K562 (cell line): ENCODE data around the gene SAFB. TPM values are rescaled to one million over a fixed set of nuclear protein-coding genes. Genes with fewer than 3 reads are reported as not detected.

Source experiments
- CC2D1A ChIP-seq: fragments of 450-650 bp; IDR thresholded peaks from 2 replicates; pipeline ENCODE4 v1.6.1; 2017; ENCODE audit warnings: mild to moderate bottlenecking
- E2F5 ChIP-seq: sonication (generic); formaldehyde crosslinking; IDR thresholded peaks from 2 replicates; pipeline ENCODE4 v1.8.0; 2022; ENCODE audit warnings: mild to moderate bottlenecking, missing genetic modification reagents
- FOXA3 ChIP-seq, 2 experiments: fragments of 450-650 bp in 1 of 2; sonication (generic) in 1 of 2; formaldehyde crosslinking; IDR thresholded peaks in 1 of 2; conservative IDR thresholded peaks in 1 of 2; 2 replicates each; pipeline versions ENCODE4 v1.4.0 to v1.8.0; 2020 to 2022; ENCODE audit warnings: mild to moderate bottlenecking in 2 of 2, missing genetic modification reagents in 1 of 2
- FUS ChIP-seq: fragments of 200-400 bp; formaldehyde crosslinking; optimal IDR thresholded peaks from 2 replicates; pipeline ENCODE3; 2017; ENCODE audit warnings: low read depth, low read length
- ILK ChIP-seq: fragments of 450-650 bp; IDR thresholded peaks from 2 replicates; pipeline ENCODE4 v1.6.1; 2016; ENCODE audit warnings: missing genetic modification characterization, low read depth, mild to moderate bottlenecking, missing compliant biosample characterization, moderate library complexity, borderline replicate concordance
- KLF1 ChIP-seq: fragments of 450-650 bp; IDR thresholded peaks from 2 replicates; pipeline ENCODE4 v1.6.1; 2016; ENCODE audit warnings: missing genetic modification characterization, missing compliant biosample characterization
- KLF6 ChIP-seq: fragments of 250-450 bp; sonication (Bioruptor Pico); IDR thresholded peaks from 2 replicates; pipeline ENCODE4 v1.4.0; 2020; ENCODE audit warnings: mild to moderate bottlenecking, moderate library complexity, borderline replicate concordance
- LARP7 ChIP-seq: fragments of 450-650 bp; IDR thresholded peaks from 2 replicates; pipeline ENCODE4 v1.6.1; 2016
- MYBL2 ChIP-seq, 2 experiments: fragments of 450-650 bp in 1 of 2; sonication (generic) in 1 of 2; formaldehyde crosslinking in 1 of 2; IDR thresholded peaks; 2 replicates each; pipeline versions ENCODE4 v1.6.1 to v1.8.1; 2017 to 2022; ENCODE audit warnings: borderline replicate concordance in 1 of 2, inconsistent platforms in 1 of 2, low read depth in 1 of 2, mild to moderate bottlenecking in 1 of 2, missing genetic modification reagents in 1 of 2, moderate library complexity in 1 of 2
- NFXL1 ChIP-seq: fragments of 450-650 bp; formaldehyde crosslinking; IDR thresholded peaks from 2 replicates; pipeline ENCODE4 v1.4.0; 2021; ENCODE audit warnings: mild to moderate bottlenecking
- NRF1 ChIP-seq, 2 experiments: fragments of 450-650 bp; IDR thresholded peaks in 1 of 2; conservative IDR thresholded peaks in 1 of 2; 2 replicates each; pipeline ENCODE4 v1.6.1; 2014; ENCODE audit warnings: mild to moderate bottlenecking in 2 of 2
- PHF20 ChIP-seq: fragments of 450-650 bp; IDR thresholded peaks from 2 replicates; pipeline ENCODE4 v1.6.1; 2018; ENCODE audit not compliant: partially characterized antibody
- POLR2H ChIP-seq: IDR thresholded peaks from 2 replicates; pipeline ENCODE4 v1.6.1; 2016; ENCODE audit warnings: missing genetic modification characterization, low read depth, mild to moderate bottlenecking, control low read depth, missing compliant biosample characterization, moderate library complexity
- POU5F1 ChIP-seq: fragments of 150-350 bp; IDR thresholded peaks from 2 replicates; pipeline ENCODE4 v1.6.1; 2014; ENCODE audit warnings: borderline replicate concordance, low read length, low read depth, mild to moderate bottlenecking; ENCODE audit not compliant: partially characterized antibody
- TRIM24 ChIP-seq, 2 experiments: fragments of 450-650 bp; IDR thresholded peaks; 2 replicates each; pipeline ENCODE4 v1.6.1; 2016
- XRCC4 ChIP-seq: IDR thresholded peaks from one replicate; pipeline ENCODE4 v1.6.1; 2011; ENCODE audit not compliant: insufficient read depth, insufficient read length; ENCODE audit errors: extremely low read depth
- ZBED1 ChIP-seq: IDR thresholded peaks from 2 replicates; pipeline ENCODE4 v1.6.1; 2014
- ZBTB17 ChIP-seq: fragments of 450-650 bp; formaldehyde crosslinking; IDR thresholded peaks from 2 replicates; pipeline ENCODE4 v1.4.0; 2020; ENCODE audit warnings: mild to moderate bottlenecking
- ZFX ChIP-seq: sonication (generic); formaldehyde crosslinking; IDR thresholded peaks from 2 replicates; pipeline ENCODE4 v1.8.0; 2022; ENCODE audit warnings: mild to moderate bottlenecking, missing genetic modification reagents, moderate library complexity
- ZNF146 ChIP-seq: IDR thresholded peaks from one replicate; pipeline ENCODE4 v1.6.1; 2018; ENCODE audit warnings: missing compliant biosample characterization; ENCODE audit not compliant: unreplicated experiment
- ZNF224 ChIP-seq: sonication (generic); formaldehyde crosslinking; IDR thresholded peaks from 2 replicates; pipeline ENCODE4 v1.8.0; 2022; ENCODE audit warnings: mild to moderate bottlenecking, missing genetic modification reagents
- ZNF239 ChIP-seq: fragments of 250-450 bp; sonication (Bioruptor Pico); IDR thresholded peaks from 2 replicates; pipeline ENCODE4 v1.4.0; 2020; ENCODE audit warnings: mild to moderate bottlenecking
- ZNF518B ChIP-seq: fragments of 250-450 bp; sonication (Bioruptor Pico); IDR thresholded peaks from 2 replicates; pipeline ENCODE4 v1.5.0; 2021; ENCODE audit warnings: mild to moderate bottlenecking, moderate library complexity
- ZNF586 ChIP-seq: fragments of 450-650 bp; formaldehyde crosslinking; conservative IDR thresholded peaks from 2 replicates; pipeline ENCODE4 v1.4.0; 2020; ENCODE audit warnings: mild to moderate bottlenecking, moderate library complexity
- polyA plus RNA-seq, 8 experiments: library from polyadenylated mRNA; depleted of rRNA in 4 of 8; stranded (reverse) in 5 of 8; unstranded in 3 of 8; fragments of >200 nt; fragmentation: Nextera tagmentation in 2 of 8; fragmentation: Illumina TruSeq in 1 of 8; extraction: Ambion mirVana in 2 of 8; extraction: Trizol in 1 of 8; gene quantifications; 2 replicates each; pipeline versions ENCODE4 v1.2.1 to v1.2.3, GENCODE V29; 2011 to 2014; ENCODE audit warnings: inconsistent platforms in 1 of 8, missing spikeins in 1 of 8
- total RNA-seq, 7 experiments: library from RNA; depleted of rRNA in 6 of 7; stranded (reverse); fragments of >200 nt in 6 of 7; fragmentation: Illumina TruSeq in 2 of 7; extraction: Trizol in 2 of 7; gene quantifications; 2 replicates each; pipeline versions ENCODE4 v1.2.1 to v1.2.3, GENCODE V29; 2011 to 2021; ENCODE audit warnings: low replicate concordance in 1 of 7
- TF ChIP-seq, protein P1 (sequence below): fragments of 450-650 bp; IDR thresholded peaks from 2 replicates; pipeline ENCODE4 v1.6.1; 2016; ENCODE audit warnings: low read depth, mild to moderate bottlenecking, moderate library complexity

Gene SAFB
- total and polyA plus RNA-seq, 9 of the 15 experiments (the other 6 are each of a cell fraction or from before 2014, with no cell fraction given) = 1.1 to 151 (median 83.1) TPM

- TF ChIP-seq NRF1 (conservative IDR thresholded peaks at IDR 0.05 in 1 of 2, IDR thresholded peaks at IDR 0.05 in 1 of 2) = peak; percentile 99
- peak; percentile 90 for TF ChIP-seq LARP7
- no peak for TF ChIP-seq ILK (tag)
- peak; percentile 73 for TF ChIP-seq POU5F1
- no peak for TF ChIP-seq ZNF586 (CRISPR knock-in tag)
- TF ChIP-seq ZNF224 (CRISPR knock-in tag) = no peak
- no peak; a peak in 1 of 4 replicates for TF ChIP-seq FOXA3 (CRISPR knock-in tag; conservative IDR thresholded peaks at IDR 0.05 in 1 of 2, IDR thresholded peaks at IDR 0.05 in 1 of 2)
- no peak for TF ChIP-seq TRIM24 (IDR thresholded peaks at IDR 0.05)
- TF ChIP-seq MYBL2 (IDR thresholded peaks at IDR 0.05; ENCODE audit: low read depth) = no peak
- no peak for TF ChIP-seq MYBL2 (CRISPR knock-in tag; IDR thresholded peaks at IDR 0.05; ENCODE audit: borderline replicate concordance)
- peak; percentile 96 for TF ChIP-seq E2F5 (CRISPR knock-in tag)
- no peak for TF ChIP-seq ZNF146 (CRISPR knock-in tag)
- peak; percentile 83 for TF ChIP-seq PHF20
- peak; percentile 96 for TF ChIP-seq POLR2H (tag)
- no peak for TF ChIP-seq CC2D1A
- no peak for TF ChIP-seq KLF6 (CRISPR knock-in tag)
- TF ChIP-seq ZNF239 (CRISPR knock-in tag) = no peak
- peak; percentile 99 for TF ChIP-seq ZFX (CRISPR knock-in tag)
- TF ChIP-seq KLF1 (tag) = peak; percentile 67
- TF ChIP-seq XRCC4 = no peak
- no peak for TF ChIP-seq NFXL1
- TF ChIP-seq ZBED1 = no peak
- TF ChIP-seq ZBTB17 (CRISPR knock-in tag) = peak; percentile 68
- TF ChIP-seq FUS = peak; percentile 52
- no peak for TF ChIP-seq ZNF518B (CRISPR knock-in tag)
- TF ChIP-seq, protein P1, sequence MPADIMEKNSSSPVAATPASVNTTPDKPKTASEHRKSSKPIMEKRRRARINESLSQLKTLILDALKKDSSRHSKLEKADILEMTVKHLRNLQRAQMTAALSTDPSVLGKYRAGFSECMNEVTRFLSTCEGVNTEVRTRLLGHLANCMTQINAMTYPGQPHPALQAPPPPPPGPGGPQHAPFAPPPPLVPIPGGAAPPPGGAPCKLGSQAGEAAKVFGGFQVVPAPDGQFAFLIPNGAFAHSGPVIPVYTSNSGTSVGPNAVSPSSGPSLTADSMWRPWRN = peak; percentile 55
Measured at GRCh38 chr19:5690125-5690954, 67.5 kb downstream of the SAFB start, which contains the start of gene RPL36 (continued).
